HL-60 (cell line): ENCODE data around the gene CALML6.

ENCODE experiments used
- CTCF ChIP-seq: IDR thresholded peaks from one replicate; pipeline ENCODE4 v1.5.1; 2011; ENCODE audit warnings: low read length, control low read depth, inconsistent platforms; ENCODE audit not compliant: insufficient read depth
- POLR2AphosphoS5 ChIP-seq: IDR thresholded peaks from 2 replicates; pipeline ENCODE4 v1.6.1; 2012; ENCODE audit warnings: low read depth
- REST ChIP-seq: IDR thresholded peaks from 2 replicates; pipeline ENCODE4 v1.6.1; 2012; ENCODE audit warnings: low read depth; ENCODE audit not compliant: insufficient replicate concordance
- SPI1 ChIP-seq: IDR thresholded peaks from 2 replicates; pipeline ENCODE4 v1.6.1; 2012; ENCODE audit warnings: low read depth, mild to moderate bottlenecking, borderline replicate concordance

GRCh38 chr1:1940123-1940425 is 25.0 kb downstream of the CALML6 start:
- TF ChIP-seq CTCF (no peak), POLR2AphosphoS5 (no peak), REST (no peak), SPI1 (no peak)
